GM23338 (cell line): Measurements from ENCODE around the gene GNAT1. TPM values are rescaled to one million over a fixed set of nuclear protein-coding genes. Genes with fewer than 3 reads are reported as not detected.

Source experiments
- ATAC-seq: fragments of 200-7000 bp; cut with Tn5 transposase; 3 replicates; pipeline ENCODE4 v1.9.1; 2020
- DNase-seq: peaks from one replicate; pipeline ENCODE4 v3.0.0-alpha.2; 2015; ENCODE audit warnings: low spot score
- H2AFZ ChIP-seq: fragments of 200-600 bp; sonication (generic); 2 replicates; pipeline ENCODE4 v1.8.0; 2016; ENCODE audit warnings: antibody characterized with exemption, mild to moderate bottlenecking, moderate library complexity
- H3F3A ChIP-seq: fragments of 200-600 bp; sonication (generic); replicated peaks from 2 replicates; pipeline ENCODE4 v1.8.0; 2017; ENCODE audit warnings: antibody characterized with exemption, mixed run types, low read depth
- H3K27ac ChIP-seq: fragments of 200-600 bp; sonication (generic); 2 replicates; pipeline ENCODE4 v1.6.1; 2016; ENCODE audit warnings: low read depth
- H3K27me3 ChIP-seq: fragments of 200-600 bp; sonication (generic); 2 replicates; pipeline ENCODE4 v1.8.0; 2016; ENCODE audit warnings: mild to moderate bottlenecking, mixed run types, moderate library complexity; ENCODE audit not compliant: insufficient read depth
- H3K36me3 ChIP-seq: fragments of 200-600 bp; sonication (generic); 2 replicates; pipeline ENCODE4 v1.8.0; 2016; ENCODE audit warnings: mild to moderate bottlenecking; ENCODE audit not compliant: insufficient read depth
- H3K4me1 ChIP-seq: fragments of 200-600 bp; sonication (generic); 2 replicates; pipeline ENCODE4 v1.8.0; 2016; ENCODE audit warnings: mild to moderate bottlenecking, moderate library complexity; ENCODE audit not compliant: insufficient read depth
- H3K4me2 ChIP-seq: fragments of 200-600 bp; sonication (generic); 2 replicates; pipeline ENCODE4 v1.7.1; 2017; ENCODE audit warnings: mixed run types
- H3K4me3 ChIP-seq: fragments of 200-600 bp; sonication (generic); 2 replicates; pipeline ENCODE4 v1.6.1; 2016; ENCODE audit warnings: mixed run types
- H3K79me2 ChIP-seq: fragments of 200-600 bp; sonication (generic); replicated peaks from 2 replicates; pipeline ENCODE4 v1.8.0; 2017; ENCODE audit warnings: mild to moderate bottlenecking; ENCODE audit not compliant: insufficient read depth
- H3K9me2 ChIP-seq: fragments of 200-600 bp; sonication (generic); 2 replicates; pipeline ENCODE4 v1.8.0; 2017; ENCODE audit not compliant: insufficient read depth
- H4K20me1 ChIP-seq: fragments of 200-600 bp; sonication (generic); replicated peaks from 2 replicates; pipeline ENCODE4 v1.8.0; 2017; ENCODE audit warnings: mild to moderate bottlenecking; ENCODE audit not compliant: insufficient read depth
- H3K27ac Mint-ChIP-seq: 2 replicates; pipeline ENCODE4 v1.8.0; 2020; ENCODE audit warnings: inconsistent platforms, mild to moderate bottlenecking, moderate library complexity, mixed read lengths
- H3K27me3 Mint-ChIP-seq: 3 replicates; pipeline ENCODE4 v1.8.0; 2022; ENCODE audit warnings: low read depth, mild to moderate bottlenecking, moderate library complexity, mixed read lengths, inconsistent platforms; ENCODE audit not compliant: insufficient read depth, poor library complexity
- H3K36me3 Mint-ChIP-seq: 3 replicates; pipeline ENCODE4 v1.8.0; 2021; ENCODE audit warnings: low read depth, mild to moderate bottlenecking, inconsistent platforms, moderate library complexity, mixed read lengths
- H3K4me1 Mint-ChIP-seq: 3 replicates; pipeline ENCODE4 v1.8.0; 2020; ENCODE audit warnings: mild to moderate bottlenecking, inconsistent platforms, mixed read lengths
- H3K4me3 Mint-ChIP-seq: 3 replicates; pipeline ENCODE4 v1.8.0; 2021; ENCODE audit warnings: moderate library complexity, mild to moderate bottlenecking, inconsistent platforms, mixed read lengths
- H3K9me3 Mint-ChIP-seq: 3 replicates; pipeline ENCODE4 v1.8.0; 2020; ENCODE audit warnings: moderate library complexity, mild to moderate bottlenecking, inconsistent platforms, mixed read lengths
- CREB1 ChIP-seq: fragments of 250-450 bp; sonication (Bioruptor Pico); IDR thresholded peaks from 2 replicates; pipeline ENCODE4 v1.5.0; 2020; ENCODE audit warnings: low read depth, mild to moderate bottlenecking, moderate library complexity
- ETS1 ChIP-seq: IDR thresholded peaks from 2 replicates; pipeline ENCODE4 v1.6.1; 2016; ENCODE audit warnings: antibody characterized with exemption
- EZH2 ChIP-seq: fragments of 200-600 bp; sonication (generic); IDR thresholded peaks from one replicate; pipeline ENCODE4 v1.8.0; 2017; ENCODE audit warnings: antibody characterized with exemption, mild to moderate bottlenecking, low read depth; ENCODE audit not compliant: unreplicated experiment
- EZH2phosphoT487 ChIP-seq: fragments of 200-600 bp; sonication (generic); IDR thresholded peaks from one replicate; pipeline ENCODE4 v1.8.1; 2018; ENCODE audit warnings: antibody characterized with exemption; ENCODE audit not compliant: unreplicated experiment
- JUNB ChIP-seq: IDR thresholded peaks from one replicate; pipeline ENCODE4 v1.6.1; 2016; ENCODE audit warnings: antibody characterized with exemption; ENCODE audit not compliant: unreplicated experiment
- POLR2AphosphoS5 ChIP-seq: IDR thresholded peaks from 2 replicates; pipeline ENCODE4 v1.6.1; 2016; ENCODE audit warnings: antibody characterized with exemption, low read depth
- REST ChIP-seq: IDR thresholded peaks from one replicate; pipeline ENCODE4 v1.6.1; 2018; ENCODE audit warnings: antibody characterized with exemption; ENCODE audit not compliant: unreplicated experiment
- ZNF462 ChIP-seq: fragments of 250-450 bp; sonication (Bioruptor Pico); IDR thresholded peaks from 2 replicates; pipeline ENCODE4 v1.5.0; 2020; ENCODE audit warnings: mild to moderate bottlenecking, moderate library complexity
- polyA plus RNA-seq: library from polyadenylated mRNA; unstranded; fragments of >200 nt; fragmentation: Nextera tagmentation; extraction: Ambion mirVana; gene quantifications from 2 replicates; pipeline ENCODE4 v1.2.1, GENCODE V29; 2016
- total RNA-seq: library from RNA; depleted of rRNA; stranded (reverse); fragments of >200 nt; shearing (Covaris generic); gene quantifications from 2 replicates; pipeline ENCODE4 v1.2.3, GENCODE V29; 2014

The GNAT1 gene
- total and polyA plus RNA-seq, 2 experiments from 2014 or later: not detected

GRCh38 chr3:50147861-50148260 lies 43.5 kb upstream of the GNAT1 start (continued):
- TF ChIP-seq REST (no peak), EZH2 (no peak)

- peaks cover 50% of the 10 kb centered on the region for H3K4me1 Mint-ChIP-seq
- H3K36me3 Mint-ChIP-seq: peaks cover 2% of the 10 kb centered on the region; the same call in 1 of the 3 replicates
- H3K4me3 Mint-ChIP-seq: no peak overlapping the region; the same call in 2 of the 3 replicates
- H4K20me1 ChIP-seq: no peaks in the 10 kb centered on the region
- H3K36me3 ChIP-seq: no peaks in the 10 kb centered on the region
- H3K4me1 ChIP-seq: peaks cover 19% of the 10 kb centered on the region
- DNase-seq: no peak
- peaks cover 14% of the 10 kb centered on the region for H3K27me3 ChIP-seq
- H3K4me2 ChIP-seq: peak overlapping the region; percentile 57
- no peak overlapping the region for H3K4me3 ChIP-seq
- peaks cover 42% of the 10 kb centered on the region for H3K27me3 Mint-ChIP-seq
- H2AFZ ChIP-seq: peak overlapping the region; percentile 90; the same call in 1 of the 2 replicates
- H3K9me2 ChIP-seq: no peaks in the 10 kb centered on the region; the same call in 1 of the 2 replicates
- peaks cover 6% of the 10 kb centered on the region; the same call in 1 of the 2 replicates for H3F3A ChIP-seq
- no peak overlapping the region for H3K27ac ChIP-seq
- H3K27ac Mint-ChIP-seq: no peak overlapping the region
- H3K9me3 Mint-ChIP-seq: no peaks in the 10 kb centered on the region; the same call in 2 of the 3 replicates
- ATAC-seq: no peak
- no peaks in the 10 kb centered on the region for H3K79me2 ChIP-seq
- TF ChIP-seq REST (no peak), JUNB (no peak), EZH2phosphoT487 (no peak), ZNF462 (CRISPR knock-in tag) (no peak), POLR2AphosphoS5 (no peak), EZH2 (no peak), CREB1 (no peak), ETS1 (no peak)
Measured at GRCh38 chr3:50150404-50150750, 41.0 kb upstream of the GNAT1 start.
